HepG2 (cell line): ENCODE results near the gene NUDT14. TPM values are rescaled to one million over a fixed set of nuclear protein-coding genes. Genes with fewer than 3 reads are reported as not detected.

Experiments used
- ATAC-seq: fragments of 200-7000 bp; cut with Tn5 transposase; 3 replicates; pipeline ENCODE4 v1.9.1; 2020; ENCODE audit warnings: mild to moderate bottlenecking, moderate library complexity
- BruUV-seq: library from RNA; stranded (reverse); fragments of 400-500 nt; replicated peaks from 2 replicates; lab custom pipeline; 2021; lab: Mats Ljungman, UMichigan
- CTCF ChIA-PET: fragments of 300-600 bp; formaldehyde crosslinking; extraction: SDS; loops from one replicate; lab custom pipeline; 2021; ENCODE audit warnings: low total read pairs, inconsistent platforms, low intra/inter-chr PET ratio; lab: Yijun Ruan, JAX
- POLR2A ChIA-PET: fragments of 350-600 bp; sonication (Branson Sonifier 250); formaldehyde crosslinking; loops from one replicate; lab custom pipeline; 2020; ENCODE audit warnings: antibody characterized with exemption, inconsistent platforms; lab: Yijun Ruan, JAX
- DNase-seq: peaks from one replicate; pipeline ENCODE4 v3.0.0-alpha.2; 2015; ENCODE audit warnings: low spot score
- FAIRE-seq: peaks from 3 replicates; lab custom pipeline; 2011; peaks lifted over from hg19 to GRCh38; lab: Jason Lieb, UNC
- H2AFZ ChIP-seq: one replicate; pipeline ENCODE4 v1.6.1; 2011; ENCODE audit warnings: low read length, inconsistent platforms
- H3K27ac ChIP-seq: fragments of 300-600 bp; 3 replicates; pipeline ENCODE4 v1.8.0; 2011; ENCODE audit warnings: mixed run types, mild to moderate bottlenecking, mixed read lengths, low read length, inconsistent platforms; ENCODE audit not compliant: insufficient read depth; ENCODE audit errors: extremely low read length
- H3K27me3 ChIP-seq, 2 experiments: fragments of 200-600 bp in 1 of 2; 2 replicates in 1 of 2; 3 replicates in 1 of 2; pipeline versions ENCODE4 v1.6.0 to v1.8.0; 2011; ENCODE audit warnings: low read length in 2 of 2, mild to moderate bottlenecking in 2 of 2, moderate library complexity in 2 of 2, inconsistent platforms in 1 of 2; ENCODE audit not compliant: insufficient read depth in 2 of 2, control insufficient read depth in 1 of 2
- H3K36me3 ChIP-seq, 2 experiments: fragments of 200-600 bp in 1 of 2; replicated peaks in 1 of 2; 2 replicates in 1 of 2; 3 replicates in 1 of 2; pipeline versions ENCODE4 v1.5.1 to v1.8.0; 2011; ENCODE audit warnings: low read length in 2 of 2, inconsistent platforms in 1 of 2; ENCODE audit not compliant: insufficient read depth in 2 of 2, control insufficient read depth in 1 of 2
- H3K4me1 ChIP-seq: 2 replicates; pipeline ENCODE4 v1.5.1; 2012; ENCODE audit warnings: low read length, inconsistent platforms; ENCODE audit not compliant: insufficient read depth
- H3K4me2 ChIP-seq: 2 replicates; pipeline ENCODE4 v1.6.0; 2011; ENCODE audit warnings: low read depth, low read length, inconsistent platforms
- H3K4me3 ChIP-seq, 3 experiments: fragments of 200-600 bp in 1 of 3; sonication (generic), shearing (Covaris generic) in 1 of 3; replicated peaks in 1 of 3; 2 replicates each; pipeline ENCODE4 v1.5.1; 2011 to 2016; ENCODE audit warnings: low read length in 3 of 3, inconsistent platforms in 2 of 3, low read depth in 2 of 3, mild to moderate bottlenecking in 2 of 3, control low read depth in 1 of 3, mixed read lengths in 1 of 3; ENCODE audit not compliant: insufficient read depth in 1 of 3
- H3K79me2 ChIP-seq: one replicate; pipeline ENCODE4 v1.6.1; 2011; ENCODE audit warnings: low read length, inconsistent platforms; ENCODE audit not compliant: insufficient read depth
- H3K9ac ChIP-seq: 2 replicates; pipeline ENCODE4 v1.6.0; 2011; ENCODE audit warnings: mild to moderate bottlenecking, low read depth, low read length, inconsistent platforms; ENCODE audit not compliant: insufficient read depth
- H3K9me3 ChIP-seq: 2 replicates; pipeline ENCODE4 v1.5.1; 2012; ENCODE audit warnings: mild to moderate bottlenecking, low read length
- H4K20me1 ChIP-seq: 2 replicates; pipeline ENCODE4 v1.6.0; 2011; ENCODE audit warnings: inconsistent platforms, mild to moderate bottlenecking, low read length, moderate library complexity; ENCODE audit not compliant: insufficient read depth
- AGO2 ChIP-seq: fragments of 200-400 bp; formaldehyde crosslinking; optimal IDR thresholded peaks from 2 replicates; pipeline ENCODE3; 2017; ENCODE audit warnings: mild to moderate bottlenecking, low read depth, low read length, moderate library complexity
- ELF1 ChIP-seq: sonication (generic); formaldehyde crosslinking; IDR thresholded peaks from 2 replicates; pipeline ENCODE4 v1.4.0; 2020; ENCODE audit warnings: missing genetic modification reagents
- MATR3 ChIP-seq: sonication (generic); formaldehyde crosslinking; IDR thresholded peaks from 2 replicates; pipeline ENCODE4 v1.4.0; 2020; ENCODE audit warnings: missing genetic modification reagents
- REST ChIP-seq, 2 experiments: IDR thresholded peaks; 2 replicates each; pipeline ENCODE4 v1.6.1; 2011 to 2012; ENCODE audit warnings: low read length in 2 of 2, borderline replicate concordance in 1 of 2, low read depth in 1 of 2, mild to moderate bottlenecking in 1 of 2, moderate library complexity in 1 of 2
- TBL1XR1 ChIP-seq: fragments of 150-350 bp; IDR thresholded peaks from 2 replicates; pipeline ENCODE4 v1.6.1; 2014; ENCODE audit warnings: borderline replicate concordance, low read length; ENCODE audit not compliant: partially characterized antibody
- ZBTB7A ChIP-seq: sonication (generic); formaldehyde crosslinking; IDR thresholded peaks from 2 replicates; pipeline ENCODE4 v1.8.0; 2022; ENCODE audit warnings: mild to moderate bottlenecking, missing genetic modification reagents
- ZNF101 ChIP-seq: sonication (generic); formaldehyde crosslinking; IDR thresholded peaks from 2 replicates; pipeline ENCODE4 v1.4.0; 2020; ENCODE audit warnings: mild to moderate bottlenecking, low read depth, missing genetic modification reagents, borderline replicate concordance
- ZNF879 ChIP-seq: sonication (generic); formaldehyde crosslinking; IDR thresholded peaks from 2 replicates; pipeline ENCODE4 v1.8.1; 2023; ENCODE audit warnings: missing genetic modification reagents
- WGBS: methylation state at CpG from one replicate; pipeline ENCODE4 v1.1.6; 2017; ENCODE audit warnings: low lambda C conversion rate; 5-methylcytosine and 5-hydroxymethylcytosine counted together
- in situ Hi-C: cut with HindIII; loops from 2 replicates; pipeline ENCODE4 v1.10.0; 2017; ENCODE audit warnings: low pct_unique_long_range_greater_than_20kb; ENCODE audit not compliant: extremely low pct_ligation_motif_present
- intact Hi-C: fragments of 100-400 bp; cut with micrococcal nuclease; formaldehyde crosslinking; loops from one replicate; pipeline ENCODE4 v1.10.0; 2022; ENCODE audit not compliant: unreplicated experiment
- polyA plus RNA-seq, 8 experiments: library from polyadenylated mRNA; depleted of rRNA in 3 of 8; stranded (reverse) in 7 of 8; unstranded in 1 of 8; fragments of >200 nt; fragmentation: Illumina TruSeq in 4 of 8; extraction: Trizol in 4 of 8; gene quantifications; 2 replicates each; pipeline versions ENCODE4 v1.2.1 to v1.2.3, GENCODE V29; 2011 to 2016; ENCODE audit warnings: low read depth in 4 of 8, missing spikeins in 1 of 8, mixed read lengths in 1 of 8; ENCODE audit not compliant: insufficient read depth in 1 of 8
- total RNA-seq, 5 experiments: library from RNA; depleted of rRNA; stranded (reverse); fragments of >200 nt; fragmentation: Illumina TruSeq; extraction: Trizol; gene quantifications; 2 replicates each; pipeline ENCODE4 v1.2.3, GENCODE V29; 2016; ENCODE audit warnings: low read depth in 1 of 5

NUDT14 gene
- total and polyA plus RNA-seq, 2 of the 13 experiments (the other 11 are each of a cell fraction or from before 2014, with no cell fraction given) = 5.8 to 6.1 TPM

GRCh38 chr14:105138551-105139111 is 42.5 kb downstream of the NUDT14 start:
- TF ChIP-seq ZNF879 (CRISPR knock-in tag) (no peak), AGO2 (no peak), ZBTB7A (CRISPR knock-in tag) (no peak), REST (IDR thresholded peaks at IDR 0.05; ENCODE audit: borderline replicate concordance in 1 of 2, low read depth in 1 of 2, low read length in 2 of 2) (no peak), TBL1XR1 (no peak), MATR3 (CRISPR knock-in tag) (no peak), ELF1 (CRISPR knock-in tag) (no peak), ZNF101 (no peak)
- CTCF ChIA-PET = no interaction called here
- Histone ChIP-seq H2AFZ (no peak overlapping the region), H3K27ac (no peak overlapping the region), H3K27me3 (peaks cover 3 to 5% of the 10 kb centered on the region in 2 experiments; a peak in 2 of 5 replicates), H3K4me3 (no peak overlapping the region), H3K4me2 (no peak overlapping the region), H3K9me3 (peaks cover 10% of the 10 kb centered on the region), H3K36me3 (no peaks in the 10 kb centered on the region), H3K9ac (no peak overlapping the region), H4K20me1 (no peaks in the 10 kb centered on the region), H3K79me2 (no peaks in the 10 kb centered on the region), H3K4me1 (no peaks in the 10 kb centered on the region)
- intact Hi-C loops (no loop called here), in situ Hi-C loops (no loop called here)
- 80% methylated on average over 1 of the region's 15 CpGs for WGBS
- no TSS peak for BruUV-seq
- DNase-seq (no peak), ATAC-seq (no peak), FAIRE-seq (no peak)
- POLR2A ChIA-PET = no interaction called here
